HG03565 (cell line): ENCODE results near the gene NFYC.
"Not testable (repeated sequence)": the region's sequence is repeated elsewhere in the genome, so short reads cannot be mapped to it uniquely, and the experiment has no call there.

Experiments used
- ATAC-seq: cut with Tn5 transposase; IDR thresholded peaks from one replicate; pipeline ENCODE4 v1.9.1; 2021; ENCODE audit warnings: mild to moderate bottlenecking, moderate library complexity; ENCODE audit not compliant: unreplicated experiment

NFYC gene

DNA sequence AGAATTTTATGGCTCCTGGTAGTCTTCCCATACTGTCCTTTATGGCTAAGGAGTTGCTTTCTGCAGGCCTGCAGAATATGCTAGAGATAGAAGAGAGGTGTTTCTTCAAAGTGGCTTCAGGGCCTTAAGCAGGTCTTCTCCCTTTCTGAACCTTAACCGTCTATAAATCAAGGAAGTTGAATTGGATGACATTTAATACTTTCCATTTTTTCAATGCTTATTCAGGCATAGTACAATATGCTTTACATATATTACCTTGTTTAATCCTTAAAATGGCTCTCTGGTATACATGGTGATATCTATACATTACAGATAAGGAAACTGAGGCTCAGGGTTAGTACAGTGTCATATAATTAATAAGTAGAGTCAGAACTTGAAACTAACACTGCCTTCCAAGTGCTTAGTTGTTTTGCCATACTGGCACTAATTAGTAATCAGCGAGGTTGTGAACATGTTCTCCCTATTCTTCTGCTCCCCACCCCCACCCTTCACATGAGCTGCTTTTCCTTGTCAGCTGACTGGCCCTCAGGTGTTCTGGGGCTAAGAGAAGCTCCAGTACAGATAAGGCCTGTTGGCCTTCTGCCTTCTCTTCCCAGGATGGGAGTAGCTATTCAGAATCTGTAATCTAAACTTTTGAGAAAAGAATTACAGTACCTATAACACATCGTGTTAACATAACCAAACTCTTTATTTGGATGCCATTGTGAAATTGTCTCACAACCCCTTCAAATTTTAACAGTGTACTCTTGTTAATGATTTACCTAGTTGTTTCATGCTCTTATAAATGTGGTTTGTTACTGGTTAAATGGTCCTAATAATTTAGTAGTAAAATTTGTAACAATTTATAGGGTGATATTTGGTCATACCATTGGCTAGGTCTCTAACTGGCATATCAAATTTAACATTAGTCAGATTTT lies 13.6 kb downstream of the NFYC start:
- no peak for ATAC-seq

DNA sequence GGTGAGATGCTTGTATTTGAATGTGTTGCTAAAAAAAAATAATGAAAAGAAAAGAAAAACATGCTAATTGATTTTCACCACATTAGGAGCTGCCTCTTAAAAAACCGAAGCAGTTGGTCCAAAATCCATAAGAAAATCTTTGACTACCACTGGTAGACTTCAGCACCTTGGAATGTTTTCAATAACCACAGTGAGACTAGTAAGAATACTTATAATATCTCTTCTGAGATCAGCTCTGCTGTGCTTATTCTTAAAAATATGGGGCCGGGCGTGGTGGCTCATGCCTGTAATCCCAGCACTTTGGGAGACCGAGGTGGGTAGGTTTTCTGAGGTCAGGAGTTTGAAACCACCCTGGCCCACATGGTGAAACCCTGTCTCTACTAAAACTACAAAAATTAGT lies 15.1 kb downstream of the NFYC start:
- ATAC-seq, result no peak

DNA sequence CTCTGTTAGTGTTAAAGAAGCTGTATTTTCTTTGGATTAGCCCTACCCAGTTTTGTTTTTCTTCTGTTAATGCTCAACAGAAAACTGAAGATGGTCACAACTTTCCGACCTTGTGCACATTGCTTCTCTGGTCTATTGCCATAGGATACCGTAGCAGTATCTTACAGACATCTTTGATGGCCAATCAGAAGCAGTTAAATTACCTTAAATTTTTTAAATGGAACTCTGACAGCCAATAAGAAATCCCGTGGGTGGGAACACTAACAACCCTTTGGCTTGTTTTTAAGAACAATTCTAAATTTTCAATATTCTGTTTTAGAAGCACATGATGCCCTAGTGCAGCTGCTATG lies 17.2 kb downstream of the NFYC start:
- ATAC-seq, result peak; percentile 43

DNA sequence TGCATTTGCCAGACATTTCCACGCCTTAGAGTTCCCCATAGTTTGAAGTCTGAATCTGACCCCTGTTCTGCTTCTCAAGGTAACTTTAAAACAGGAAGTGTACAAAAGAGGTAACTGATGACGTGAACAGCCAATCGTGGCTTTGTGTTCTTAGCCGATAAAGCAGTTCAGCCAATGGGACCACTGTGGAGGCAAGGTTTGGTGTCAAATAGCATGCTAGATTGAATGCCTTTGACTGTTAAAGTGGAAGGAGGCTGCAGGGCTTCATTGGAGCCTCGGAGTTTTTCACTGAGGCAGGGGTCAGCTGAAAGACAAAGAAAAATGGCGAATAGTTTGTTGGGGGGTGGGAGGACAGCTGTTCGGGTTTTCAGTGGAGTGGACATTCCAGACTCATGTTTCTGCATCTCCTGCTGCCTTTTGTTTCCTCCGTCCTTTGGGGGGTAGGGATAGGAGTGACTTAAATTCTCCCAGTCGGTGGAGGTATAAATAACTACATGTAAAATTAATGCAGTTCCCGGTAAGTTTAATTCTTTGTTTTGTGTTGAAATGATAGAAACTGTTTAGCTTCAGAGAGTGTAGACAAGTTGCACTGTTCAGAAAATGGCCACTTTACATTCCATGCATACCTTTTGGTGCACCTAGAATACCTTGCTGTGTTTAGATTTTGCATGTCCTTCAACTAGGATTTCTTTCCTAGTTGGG lies 17.7 kb downstream of the NFYC start:
- ATAC-seq, result peak; percentile 79

DNA sequence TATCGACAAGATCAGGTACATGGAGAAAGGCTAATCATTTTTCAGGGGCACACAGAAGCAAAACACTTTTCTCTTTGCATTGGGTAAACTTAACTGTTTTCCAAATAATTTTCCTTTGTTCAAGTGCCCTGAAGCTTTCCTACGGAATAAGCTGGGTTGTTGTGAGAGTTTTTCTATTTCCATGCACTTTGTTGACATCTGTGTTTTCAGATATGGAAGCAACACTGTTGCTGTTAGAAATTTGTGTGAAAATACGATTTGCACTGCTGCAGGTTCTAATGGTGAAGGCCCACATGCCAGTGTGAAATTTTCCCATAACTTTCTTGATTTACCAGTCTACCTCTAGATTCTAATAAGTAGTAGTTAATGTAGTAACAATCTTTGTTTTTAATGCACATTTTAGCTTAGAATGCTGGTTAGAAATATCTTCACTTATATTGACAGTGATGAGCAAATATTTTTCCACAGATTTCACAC lies 18.3 kb downstream of the NFYC start:
- no peak for ATAC-seq

DNA sequence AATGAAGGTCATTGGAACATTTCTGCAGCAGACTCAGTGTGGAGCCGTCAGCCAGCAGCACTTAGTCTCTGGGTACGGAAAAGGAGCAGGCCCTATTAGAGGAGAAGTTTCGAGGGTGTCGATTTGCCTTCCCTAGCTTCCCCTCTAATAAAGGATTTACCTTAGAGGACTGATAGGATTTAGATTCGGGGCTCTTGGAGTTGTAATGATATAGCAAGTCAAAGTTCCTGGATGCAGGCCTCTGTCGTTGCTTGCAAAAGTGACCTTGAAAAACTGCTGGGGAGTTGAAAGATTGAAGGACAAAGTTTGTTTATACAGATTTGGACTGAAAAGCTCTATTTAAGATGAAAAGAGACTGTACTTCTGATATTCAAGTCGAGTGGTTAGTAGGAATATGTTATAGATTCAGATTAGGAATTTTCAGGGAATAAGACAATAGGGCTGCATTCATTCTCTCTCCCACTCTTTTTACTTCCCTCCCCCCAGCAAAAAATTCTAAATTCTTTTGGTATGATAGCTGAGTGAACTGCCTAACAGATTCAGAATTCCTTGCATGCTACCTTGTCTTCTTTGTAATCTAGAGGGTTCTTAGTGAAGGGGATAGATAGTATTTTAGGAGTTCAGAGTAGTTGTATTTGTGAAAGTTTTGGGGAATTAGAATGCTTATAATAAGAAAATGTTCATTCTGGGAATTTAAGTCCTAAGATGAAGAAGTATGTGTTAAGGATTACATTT lies 19.2 kb downstream of the NFYC start:
- no peak for ATAC-seq

DNA sequence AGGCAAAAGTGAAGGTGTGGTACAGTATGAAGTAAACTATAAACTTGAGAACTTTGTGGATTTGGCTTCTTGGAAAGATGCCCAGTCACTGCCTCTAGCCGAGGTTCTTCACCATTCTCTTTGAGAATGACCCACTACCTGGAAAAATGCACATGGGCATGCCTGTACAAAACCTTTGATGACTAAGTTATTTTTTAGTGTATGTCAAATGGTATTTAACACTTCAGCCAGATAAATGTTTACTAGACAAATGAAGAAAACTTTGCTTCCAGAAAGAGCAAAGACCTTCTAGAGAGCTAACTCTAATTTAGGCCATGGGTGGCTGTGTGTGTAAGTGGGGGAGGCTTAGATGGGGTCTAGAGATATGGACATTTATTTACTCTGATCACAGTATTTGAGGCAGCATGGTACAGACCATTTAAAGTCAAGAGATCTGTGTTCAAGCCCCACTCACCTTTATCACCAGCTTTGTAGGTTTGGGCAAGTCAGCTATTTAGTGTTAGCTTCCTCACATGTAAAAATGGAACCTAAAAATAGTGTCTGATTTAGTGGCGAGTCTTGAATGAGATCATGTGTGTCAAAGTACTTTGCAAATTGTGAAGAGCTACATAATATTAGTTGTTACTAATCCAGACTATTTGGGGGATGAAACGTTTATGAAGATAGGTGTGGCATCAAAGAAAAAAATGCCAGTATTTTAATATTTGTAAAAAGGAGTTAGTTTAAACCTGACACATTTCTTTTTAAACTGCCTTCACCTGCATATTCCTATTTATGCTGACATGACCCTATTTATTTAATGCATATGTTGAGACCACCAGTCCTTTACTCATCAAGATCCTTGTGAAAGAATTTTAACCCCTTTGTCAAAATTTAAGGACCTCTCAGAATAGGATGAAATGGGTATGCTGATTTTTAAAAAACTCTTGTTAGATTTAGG lies 20.2 kb downstream of the NFYC start:
- no peak for ATAC-seq

DNA sequence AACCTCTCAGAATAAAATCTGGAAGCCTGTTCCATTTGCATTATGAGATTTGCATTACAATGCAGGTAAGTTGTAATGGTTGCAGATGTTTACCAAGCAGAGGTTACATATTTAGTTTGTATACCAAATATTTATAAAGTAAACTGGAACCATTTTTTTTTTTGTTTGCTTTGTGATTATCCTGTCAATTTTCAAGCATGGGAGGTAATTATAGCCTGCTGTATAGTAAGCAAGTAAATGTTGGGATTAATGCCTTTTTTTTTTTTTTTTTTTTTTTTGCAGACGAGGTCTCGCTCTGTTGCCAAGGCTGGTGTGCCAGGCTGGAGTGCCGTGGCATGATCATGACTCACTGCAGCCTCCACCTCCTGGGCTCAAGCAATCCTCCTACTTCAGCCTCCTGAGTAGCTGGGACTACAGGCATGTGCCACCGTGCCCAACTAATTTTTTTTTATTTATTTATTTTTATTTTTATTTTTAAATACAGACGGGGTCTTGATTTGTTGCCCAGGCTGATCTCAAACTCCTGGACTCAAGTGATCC lies 21.0 kb downstream of the NFYC start:
- ATAC-seq, result no peak

DNA sequence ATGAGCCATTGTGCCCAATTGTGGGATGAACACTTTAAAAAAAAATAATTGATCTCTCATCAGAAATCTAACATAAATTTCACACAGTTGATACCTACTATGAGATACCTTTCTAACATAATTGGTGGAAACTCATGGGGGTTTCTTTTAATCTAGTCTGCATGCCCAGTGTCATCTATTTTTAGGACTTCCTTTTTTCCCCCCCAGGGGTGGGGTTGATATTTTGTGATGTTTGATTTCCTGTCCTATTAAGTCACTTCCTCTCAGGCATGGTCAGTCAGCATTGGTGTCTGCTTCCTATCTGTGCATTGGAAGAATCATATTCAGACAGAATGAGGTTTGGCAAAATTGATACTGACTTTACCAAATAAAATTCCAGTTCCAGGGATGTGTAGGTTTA lies 21.5 kb downstream of the NFYC start:
- ATAC-seq, result no peak

DNA sequence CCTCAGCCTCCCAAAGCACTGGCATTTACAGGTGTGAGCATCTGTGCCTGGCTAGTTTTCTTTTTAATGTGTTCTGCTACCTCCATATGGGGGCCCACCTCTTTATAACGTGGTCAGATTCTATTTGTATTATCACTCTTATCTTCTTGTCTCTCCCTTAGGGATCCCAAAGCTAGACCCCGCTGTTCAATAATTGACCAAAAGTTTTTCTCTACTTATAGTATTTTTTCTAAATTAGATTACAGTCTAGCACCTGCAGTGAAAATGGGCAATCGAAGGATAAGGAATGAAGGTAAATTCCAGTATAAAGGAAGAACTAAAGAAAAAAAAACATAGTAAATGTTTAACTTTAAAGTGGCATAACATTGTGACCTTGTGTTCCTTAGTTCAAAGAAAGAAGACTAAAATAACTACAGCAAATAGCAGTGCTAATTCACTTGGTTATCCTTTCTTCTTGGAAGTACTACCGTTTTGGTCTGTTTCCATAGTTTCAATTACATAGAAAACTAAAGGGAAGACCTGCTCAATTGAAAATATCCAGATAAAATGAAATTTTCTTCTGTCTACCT lies 24.1 kb downstream of the NFYC start:
- no peak for ATAC-seq

DNA sequence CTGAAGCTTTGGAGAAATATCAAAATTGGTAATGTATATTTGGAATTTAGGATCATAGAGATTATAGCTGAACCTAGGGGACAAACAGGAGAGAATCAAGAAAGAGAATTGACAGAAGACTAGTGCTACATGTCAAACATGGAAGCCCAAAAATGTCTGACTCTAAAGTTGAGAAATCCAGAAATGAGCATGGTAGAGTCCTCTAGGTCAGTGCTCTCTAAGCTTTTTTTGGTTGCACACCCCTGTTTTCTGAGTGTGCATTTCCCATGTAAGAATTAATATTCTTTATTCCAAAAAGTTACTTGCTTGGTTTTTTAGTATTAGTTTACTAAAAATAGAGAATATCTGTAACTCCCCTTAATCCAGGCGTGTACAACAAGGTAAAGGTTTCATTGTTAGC lies 25.6 kb downstream of the NFYC start:
- no peak for ATAC-seq

DNA sequence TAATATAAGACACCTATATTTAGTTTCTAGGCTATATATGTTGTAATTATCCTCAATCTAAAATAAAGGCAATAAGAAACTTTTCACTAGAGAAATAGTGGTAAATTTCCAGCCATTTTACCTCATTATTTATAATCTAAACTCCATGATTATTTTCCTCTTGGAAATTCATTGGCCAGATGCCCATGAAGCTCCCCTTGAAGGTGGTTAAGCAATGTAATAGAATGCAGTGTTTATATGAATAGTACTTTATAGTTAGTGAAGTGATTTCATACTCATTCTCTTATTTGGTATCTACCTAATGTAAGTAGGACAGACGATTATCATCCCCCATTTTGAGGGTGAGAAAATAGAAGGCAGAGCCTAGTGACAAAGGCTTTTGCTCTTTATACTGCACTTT lies 26.5 kb downstream of the NFYC start:
- ATAC-seq, result no peak

DNA sequence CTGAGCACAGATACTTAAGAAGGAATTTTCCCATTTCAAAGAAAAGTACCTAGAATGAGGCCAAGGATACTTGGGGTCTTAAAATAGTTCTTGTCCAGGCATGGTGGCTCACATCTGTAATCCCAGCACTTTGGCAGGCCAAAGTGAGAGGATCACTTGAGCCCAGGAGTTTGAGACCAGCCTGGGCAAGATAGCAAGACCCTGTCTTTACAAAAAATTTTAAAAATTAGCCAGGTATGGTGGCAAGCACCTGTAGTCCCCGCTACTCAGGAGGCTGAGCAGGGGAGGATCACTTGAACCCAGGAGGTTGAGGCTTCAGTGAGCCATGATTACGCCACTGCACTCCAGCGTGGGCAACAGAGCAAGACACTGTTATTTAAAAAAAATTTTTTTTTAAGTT lies 29.0 kb downstream of the NFYC start:
- ATAC-seq, result no peak

DNA sequence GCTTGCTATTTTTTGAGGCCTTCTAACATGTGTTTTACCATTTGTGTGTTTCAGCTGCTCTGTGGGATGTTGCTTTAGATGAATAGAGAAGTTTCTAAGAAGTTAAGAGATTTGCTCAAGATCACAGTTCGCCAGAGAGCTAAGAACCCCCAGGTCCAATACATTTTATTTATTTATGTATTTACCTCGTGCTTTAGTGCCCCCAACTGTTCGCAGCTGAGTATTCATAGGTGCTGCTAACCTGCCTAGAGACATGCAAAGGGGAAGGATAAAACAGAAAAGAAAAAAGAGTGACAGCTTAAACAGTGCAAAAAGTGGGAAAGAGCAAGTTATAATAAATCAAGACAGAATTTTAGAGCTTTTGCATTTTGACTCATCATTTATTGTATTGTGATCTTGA lies 31.1 kb downstream of the NFYC start:
- ATAC-seq, result no peak

DNA sequence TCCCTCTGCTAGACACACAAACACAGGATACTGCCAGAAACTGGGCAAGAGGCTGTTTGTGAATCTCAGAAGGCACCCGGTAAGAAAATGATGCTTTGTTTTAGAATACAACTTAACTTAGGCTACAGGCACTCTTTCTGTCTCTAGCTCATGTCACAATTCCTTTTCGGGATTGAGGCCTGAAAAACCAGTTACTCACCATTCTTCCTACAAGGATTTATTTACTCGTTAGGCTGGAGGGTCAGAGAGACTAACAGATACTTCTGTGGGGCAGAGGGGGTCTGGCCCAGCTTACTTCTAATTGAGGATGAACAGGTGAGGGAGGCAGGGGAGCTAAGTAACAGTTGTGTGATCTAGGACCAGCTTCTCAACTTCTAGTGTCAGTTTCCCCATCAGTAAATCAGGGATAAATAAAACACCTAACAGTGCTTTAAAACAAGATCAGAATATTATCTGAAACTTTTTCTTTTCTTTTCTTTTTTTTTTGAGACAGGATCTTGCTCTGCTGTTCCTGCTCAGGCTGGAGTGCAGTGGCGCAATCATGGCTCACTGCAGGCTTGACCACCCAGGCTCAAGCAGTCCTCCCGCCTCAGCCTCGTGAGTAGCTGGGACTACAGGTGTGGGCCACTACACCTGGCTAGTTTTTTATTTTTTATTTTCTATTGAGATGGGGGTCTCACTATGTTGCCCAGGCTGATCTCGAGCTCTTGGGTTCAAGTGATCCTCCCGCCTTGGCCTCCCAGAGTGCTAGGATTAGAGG lies 31.9 kb downstream of the NFYC start:
- no peak for ATAC-seq

DNA sequence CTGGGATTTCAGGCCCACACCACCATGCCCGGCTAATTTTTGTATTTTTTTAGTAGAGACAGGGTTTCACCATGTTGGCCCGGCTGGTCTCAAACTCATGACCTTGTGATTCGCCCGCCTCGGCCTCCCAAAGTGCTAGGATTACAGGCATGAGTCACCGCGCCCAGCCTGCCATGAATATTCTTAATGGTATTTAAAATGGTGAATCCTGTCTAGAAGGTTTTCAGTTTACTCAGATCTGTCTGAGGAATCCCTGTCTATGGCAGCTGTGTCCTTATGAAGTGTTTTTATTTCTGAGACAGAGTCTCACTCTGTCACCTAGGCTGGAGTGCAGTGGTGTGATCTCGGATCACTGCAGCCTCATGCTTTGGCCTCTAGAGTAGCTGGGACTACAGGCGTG lies 36.2 kb downstream of the NFYC start:
- ATAC-seq, result not testable (repeated sequence)

DNA sequence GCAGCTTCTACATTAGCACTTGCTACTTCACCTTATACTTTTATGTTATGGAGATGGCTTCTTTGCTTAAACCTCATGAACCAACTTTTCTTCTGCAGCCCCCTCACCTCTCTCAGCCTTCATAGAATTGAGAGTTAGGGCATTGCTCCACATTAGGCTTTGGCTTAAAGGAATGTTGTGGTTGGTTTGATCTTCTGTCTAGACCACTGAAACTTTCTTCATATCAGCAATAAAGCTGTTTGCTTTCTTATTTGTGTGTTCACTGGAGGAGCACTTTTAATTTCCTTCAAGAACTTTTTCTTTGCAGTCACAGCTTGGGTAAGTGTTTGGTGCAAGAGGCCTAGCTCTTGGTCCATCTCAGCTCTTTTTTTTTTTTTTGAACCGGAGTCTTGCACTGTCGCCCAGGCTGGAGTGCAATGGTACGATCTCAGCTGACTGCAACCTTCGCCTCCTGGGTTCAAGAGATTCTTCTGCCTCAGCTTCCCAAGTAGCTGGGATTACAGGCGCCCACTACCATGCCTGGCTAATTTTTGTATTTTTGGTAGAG lies 37.9 kb downstream of the NFYC start:
- ATAC-seq, result not testable (repeated sequence)

DNA sequence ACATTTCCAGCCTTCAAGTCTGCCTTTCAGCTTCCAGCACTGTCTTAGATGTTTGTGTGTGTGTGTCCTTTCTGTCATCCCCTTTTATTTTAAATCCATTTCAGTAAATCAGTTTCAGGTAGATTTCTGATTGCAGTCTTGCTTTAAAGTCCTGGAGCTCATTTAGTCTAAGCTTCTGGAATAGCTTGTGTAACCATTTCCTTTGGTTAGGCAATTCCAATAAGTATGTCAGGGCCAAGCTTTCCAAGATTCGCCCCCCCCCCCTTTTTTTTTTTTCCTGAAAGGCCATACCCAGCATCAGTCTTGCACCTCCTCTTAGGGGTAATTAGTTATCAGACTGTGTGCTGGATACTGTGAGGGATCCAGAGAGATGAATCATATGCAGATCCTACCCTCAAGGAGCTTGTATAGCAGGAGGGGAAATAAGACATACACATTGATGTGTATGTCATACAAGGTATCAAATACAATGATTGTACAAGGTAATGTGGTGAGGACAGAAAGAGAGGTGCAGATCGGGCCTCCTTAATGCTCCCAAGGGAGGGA lies 41.3 kb downstream of the NFYC start:
- ATAC-seq, result no peak
